ENCODE measurements around the gene SFMBT1.

Gene SFMBT1

DNA sequence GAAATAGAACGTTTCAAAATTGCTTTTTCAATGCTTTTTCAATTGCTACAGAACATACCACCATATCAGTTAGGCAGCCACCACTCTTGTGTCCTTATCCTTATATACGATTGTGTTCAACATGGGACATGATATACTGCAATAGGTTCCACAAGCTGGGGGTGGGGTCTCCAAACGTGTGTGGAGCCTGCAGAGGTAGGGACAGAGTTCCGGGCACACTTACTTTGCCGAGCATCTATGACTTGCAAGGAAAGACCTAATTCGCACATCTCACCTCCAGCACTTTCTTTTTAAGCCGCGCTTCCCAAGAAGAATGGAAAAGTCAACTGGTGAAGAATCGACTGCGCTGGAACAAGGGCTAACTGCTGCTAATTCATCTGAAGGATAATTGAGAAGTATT is 39.6 kb upstream of the SFMBT1 start:
- in situ Hi-C loops (cut with HindIII; ENCODE audit: low pct_ligation_motif_present, low sequenced_read_pairs): no loop called here
- TF ChIP-seq, protein P1, sequence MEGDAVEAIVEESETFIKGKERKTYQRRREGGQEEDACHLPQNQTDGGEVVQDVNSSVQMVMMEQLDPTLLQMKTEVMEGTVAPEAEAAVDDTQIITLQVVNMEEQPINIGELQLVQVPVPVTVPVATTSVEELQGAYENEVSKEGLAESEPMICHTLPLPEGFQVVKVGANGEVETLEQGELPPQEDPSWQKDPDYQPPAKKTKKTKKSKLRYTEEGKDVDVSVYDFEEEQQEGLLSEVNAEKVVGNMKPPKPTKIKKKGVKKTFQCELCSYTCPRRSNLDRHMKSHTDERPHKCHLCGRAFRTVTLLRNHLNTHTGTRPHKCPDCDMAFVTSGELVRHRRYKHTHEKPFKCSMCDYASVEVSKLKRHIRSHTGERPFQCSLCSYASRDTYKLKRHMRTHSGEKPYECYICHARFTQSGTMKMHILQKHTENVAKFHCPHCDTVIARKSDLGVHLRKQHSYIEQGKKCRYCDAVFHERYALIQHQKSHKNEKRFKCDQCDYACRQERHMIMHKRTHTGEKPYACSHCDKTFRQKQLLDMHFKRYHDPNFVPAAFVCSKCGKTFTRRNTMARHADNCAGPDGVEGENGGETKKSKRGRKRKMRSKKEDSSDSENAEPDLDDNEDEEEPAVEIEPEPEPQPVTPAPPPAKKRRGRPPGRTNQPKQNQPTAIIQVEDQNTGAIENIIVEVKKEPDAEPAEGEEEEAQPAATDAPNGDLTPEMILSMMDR (IDR thresholded peaks at IDR 0.05; ENCODE audit: low read depth, low read length, missing control alignments): no peak
- no peaks in the 10 kb centered on the region for H3K36me3 ChIP-seq (replicated peaks)
- no peak overlapping the region for H3K27ac ChIP-seq
- H3K27me3 ChIP-seq (replicated peaks): no peaks in the 10 kb centered on the region
- H3K4me3 ChIP-seq (ENCODE audit: low read depth, low read length): no peak overlapping the region
- DNase-seq: no peak

DNA sequence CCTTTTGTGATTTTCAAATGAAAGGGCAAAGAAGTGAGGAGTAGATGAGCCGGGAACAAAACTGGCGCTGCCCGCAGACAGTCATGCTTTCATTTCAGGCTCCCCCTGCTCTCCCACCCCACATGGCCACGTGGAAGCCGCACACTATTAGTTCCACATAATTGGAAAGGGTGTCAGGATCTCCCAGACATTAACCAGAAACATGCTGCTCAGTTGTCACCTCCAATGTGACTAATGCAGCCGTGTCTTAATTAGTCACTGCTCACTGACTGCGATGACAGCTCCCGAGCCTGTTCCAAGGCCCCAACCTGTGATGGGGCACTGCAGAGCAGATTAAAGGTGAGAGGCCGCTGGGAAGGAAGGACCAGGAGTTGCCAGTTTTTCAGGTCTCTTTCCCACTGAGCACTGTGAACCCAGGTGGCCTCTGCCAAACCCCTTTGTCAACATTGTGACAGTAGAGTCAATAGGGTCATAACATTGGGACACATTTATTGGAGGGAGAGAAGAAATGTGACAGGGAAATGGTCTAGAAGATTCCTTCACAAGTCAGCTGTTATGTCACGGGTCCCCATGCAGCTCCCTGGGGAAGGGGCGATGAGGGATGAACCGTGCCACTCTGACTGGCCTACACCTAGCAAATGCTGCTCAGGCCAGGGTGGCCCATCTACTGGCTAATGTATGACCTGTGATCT is 38.6 kb upstream of the SFMBT1 start:
- no peak for DNase-seq
- Histone ChIP-seq H3K27ac (no peak overlapping the region), H3K27me3 (replicated peaks) (no peaks in the 10 kb centered on the region), H3K36me3 (replicated peaks) (no peaks in the 10 kb centered on the region), H3K4me3 (ENCODE audit: low read depth, low read length) (no peak overlapping the region)
- in situ Hi-C loops (cut with HindIII; ENCODE audit: low pct_ligation_motif_present, low sequenced_read_pairs): no loop called here
- TF ChIP-seq, protein P1 (IDR thresholded peaks at IDR 0.05; ENCODE audit: low read depth, low read length, missing control alignments): no peak

DNA sequence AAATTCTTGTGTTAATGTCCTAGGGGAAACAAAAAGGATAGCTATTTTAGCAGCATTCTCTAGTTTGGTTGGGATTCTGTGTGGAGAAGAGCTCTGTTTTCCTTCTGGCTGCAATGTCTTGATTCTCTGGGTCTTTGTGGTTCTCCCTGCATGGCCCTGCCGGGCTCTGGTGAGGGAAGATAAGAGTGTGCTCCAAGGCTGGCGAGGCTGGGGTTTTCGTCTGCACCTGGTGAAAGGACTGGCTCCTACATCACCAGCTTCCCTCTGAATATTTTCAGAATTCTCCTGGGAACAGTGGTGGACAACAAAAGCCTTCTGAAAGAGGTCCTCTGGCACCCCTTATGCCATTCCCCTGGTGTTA is 38.1 kb upstream of the SFMBT1 start:
- Histone ChIP-seq H3K4me3 (ENCODE audit: low read depth, low read length) (no peak overlapping the region), H3K27ac (no peak overlapping the region), H3K27me3 (replicated peaks) (no peaks in the 10 kb centered on the region), H3K36me3 (replicated peaks) (no peaks in the 10 kb centered on the region)
- in situ Hi-C loops (cut with HindIII; ENCODE audit: low pct_ligation_motif_present, low sequenced_read_pairs): no loop called here
- no peak for DNase-seq
- TF ChIP-seq, protein P1 (IDR thresholded peaks at IDR 0.05; ENCODE audit: low read depth, low read length, missing control alignments): no peak

DNA sequence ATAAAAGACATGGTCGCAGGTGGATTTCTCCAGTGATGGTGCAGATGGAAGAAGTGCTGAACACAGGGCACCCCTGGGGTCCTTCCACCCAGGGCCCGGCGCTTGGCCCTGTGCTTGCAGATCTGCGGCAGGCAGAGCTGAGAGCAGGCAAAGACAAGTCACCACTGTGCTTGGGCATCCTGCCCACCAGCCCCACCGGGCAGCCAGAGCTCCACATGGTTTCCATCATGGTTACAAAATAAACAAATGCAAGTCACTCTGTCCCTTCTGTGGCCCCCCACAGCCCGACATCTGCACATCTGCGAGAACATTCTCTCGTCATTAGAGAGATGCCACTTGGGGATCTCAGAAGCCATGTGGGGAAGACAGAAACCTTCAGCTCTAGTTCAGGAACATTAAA is 37.6 kb upstream of the SFMBT1 start:
- no peak overlapping the region for H3K4me3 ChIP-seq (ENCODE audit: low read depth, low read length)
- in situ Hi-C loops (cut with HindIII; ENCODE audit: low pct_ligation_motif_present, low sequenced_read_pairs): no loop called here
- H3K36me3 ChIP-seq (replicated peaks): no peaks in the 10 kb centered on the region
- no peak overlapping the region for H3K27ac ChIP-seq
- H3K27me3 ChIP-seq (replicated peaks): no peaks in the 10 kb centered on the region
- DNase-seq: peak; percentile 16
- TF ChIP-seq, protein P1 (IDR thresholded peaks at IDR 0.05; ENCODE audit: low read depth, low read length, missing control alignments): no peak

DNA sequence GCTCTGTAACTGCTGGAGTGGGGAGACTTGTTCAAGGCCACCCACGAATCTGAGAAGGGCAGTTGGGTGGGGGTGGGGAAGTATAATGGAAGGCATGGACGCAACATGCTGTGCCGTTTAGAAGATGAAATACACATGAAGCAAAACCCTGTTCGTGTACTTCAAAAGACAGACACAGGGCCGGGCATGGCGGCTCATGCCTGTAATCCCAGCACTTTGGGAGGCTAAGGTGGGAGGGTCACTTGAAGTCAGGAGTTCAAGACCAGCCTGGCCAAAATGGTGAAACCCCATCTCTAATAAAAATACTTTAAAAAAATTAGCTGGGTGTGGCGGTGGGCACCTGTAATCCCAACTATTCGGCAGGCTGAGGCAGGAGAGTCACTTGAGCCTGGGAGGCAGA is 36.9 kb upstream of the SFMBT1 start:
- Histone ChIP-seq H3K36me3 (replicated peaks) (no peaks in the 10 kb centered on the region), H3K27ac (no peak overlapping the region), H3K27me3 (replicated peaks) (no peaks in the 10 kb centered on the region), H3K4me3 (ENCODE audit: low read depth, low read length) (no peak overlapping the region)
- DNase-seq: no peak
- in situ Hi-C loops (cut with HindIII; ENCODE audit: low pct_ligation_motif_present, low sequenced_read_pairs): no loop called here
- TF ChIP-seq, protein P1 (IDR thresholded peaks at IDR 0.05; ENCODE audit: low read depth, low read length, missing control alignments): no peak

DNA sequence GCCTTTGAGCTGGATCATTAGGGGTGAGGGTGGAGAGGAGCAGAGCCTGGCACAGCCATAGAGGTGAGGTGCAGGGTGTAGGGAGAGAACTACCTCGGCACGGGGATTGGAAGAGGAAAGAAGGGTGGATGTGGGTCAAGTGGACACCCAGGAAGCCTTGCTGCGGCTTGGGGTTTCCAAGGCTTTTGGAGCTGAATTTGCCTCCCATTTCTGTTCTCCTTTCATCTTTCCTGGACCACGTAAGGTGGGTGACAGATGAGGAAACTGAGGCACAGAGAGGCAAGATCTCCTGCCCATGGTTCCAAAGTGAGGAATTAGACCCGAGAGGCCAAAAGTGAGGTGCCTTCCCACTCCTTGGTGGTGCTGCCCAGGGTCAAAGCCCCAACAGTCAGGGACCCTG is 35.4 kb upstream of the SFMBT1 start:
- no peak overlapping the region for H3K4me3 ChIP-seq (ENCODE audit: low read depth, low read length)
- H3K36me3 ChIP-seq (replicated peaks): no peaks in the 10 kb centered on the region
- no peak overlapping the region for H3K27ac ChIP-seq
- H3K27me3 ChIP-seq (replicated peaks): no peaks in the 10 kb centered on the region
- in situ Hi-C loops (cut with HindIII; ENCODE audit: low pct_ligation_motif_present, low sequenced_read_pairs): no loop called here
- TF ChIP-seq, protein P1 (IDR thresholded peaks at IDR 0.05; ENCODE audit: low read depth, low read length, missing control alignments): no peak
- DNase-seq: no peak
